ENCODE measurements around the gene UBE2B. TPM values are rescaled to one million over a fixed set of nuclear protein-coding genes. Genes with fewer than 3 reads are reported as not detected.
A peak's percentile ranks its signal among the peaks of the same experiment; 100 is the strongest.
"Not testable (repeated sequence)": the region's sequence is repeated elsewhere in the genome, so short reads cannot be mapped to it uniquely, and the experiment has no call there.

The UBE2B gene
- polyA plus RNA-seq, 3 donors: 115 to 127 (median 127) TPM

- DNase-seq (ENCODE audit: low read depth in 3 of 3, low spot score in 2 of 3): no peak
Observed at GRCh38 chr5:134397196-134397595, 25.8 kb downstream of the UBE2B start.

DNA sequence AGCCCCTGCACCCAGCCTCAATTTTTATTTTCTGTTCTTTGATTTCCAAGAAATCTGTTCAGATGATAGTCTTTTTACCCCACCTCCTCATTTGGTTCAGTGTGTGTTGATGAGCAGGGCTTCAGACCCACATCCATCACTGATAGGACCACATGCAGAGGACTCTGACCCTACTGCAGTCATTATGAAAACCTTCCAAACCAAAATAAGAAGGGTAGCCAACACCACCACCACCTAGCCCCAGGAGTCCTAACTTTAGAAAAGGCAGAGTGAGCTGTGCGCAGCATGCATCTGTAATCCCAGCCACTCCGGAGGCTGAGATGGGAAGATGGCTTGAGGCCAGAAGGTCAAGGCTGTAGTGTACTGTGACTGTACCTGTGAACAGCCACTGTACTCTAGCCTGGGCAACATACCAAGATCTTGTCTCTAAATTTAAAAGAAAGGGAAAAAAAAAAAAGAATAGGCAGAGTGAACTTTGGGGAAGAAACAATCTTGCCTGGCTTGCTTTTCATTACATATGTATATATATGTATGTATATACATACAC, 27.3 kb downstream of the UBE2B start:
- DNase-seq (ENCODE audit: low read depth in 3 of 3, low spot score in 2 of 3): no peak

GRCh38 chr5:134403951-134404350, 32.6 kb downstream of the UBE2B start:
- DNase-seq (ENCODE audit: low read depth in 3 of 3, low spot score in 2 of 3): no peak

DNA sequence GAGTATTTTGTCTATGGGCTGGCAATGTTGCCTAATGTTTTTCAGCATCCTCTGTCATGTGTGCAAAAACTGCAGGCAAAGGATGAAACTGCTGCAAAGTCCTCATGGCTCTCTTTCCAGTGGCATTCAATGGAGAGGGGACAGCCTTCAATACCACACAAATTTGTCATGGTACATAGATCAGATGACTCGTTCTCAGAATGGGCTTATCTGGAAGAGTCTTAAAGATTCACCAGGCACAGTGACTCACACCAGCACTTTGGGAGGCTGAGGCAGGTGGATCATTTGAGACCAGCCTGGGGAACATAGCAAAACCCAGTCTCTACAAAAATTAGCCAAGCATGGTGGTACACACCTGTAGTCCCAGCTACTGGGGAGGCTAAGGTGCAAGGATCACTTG, 35.0 kb downstream of the UBE2B start:
- no peak for DNase-seq (ENCODE audit: low read depth in 3 of 3, low spot score in 2 of 3)

DNA sequence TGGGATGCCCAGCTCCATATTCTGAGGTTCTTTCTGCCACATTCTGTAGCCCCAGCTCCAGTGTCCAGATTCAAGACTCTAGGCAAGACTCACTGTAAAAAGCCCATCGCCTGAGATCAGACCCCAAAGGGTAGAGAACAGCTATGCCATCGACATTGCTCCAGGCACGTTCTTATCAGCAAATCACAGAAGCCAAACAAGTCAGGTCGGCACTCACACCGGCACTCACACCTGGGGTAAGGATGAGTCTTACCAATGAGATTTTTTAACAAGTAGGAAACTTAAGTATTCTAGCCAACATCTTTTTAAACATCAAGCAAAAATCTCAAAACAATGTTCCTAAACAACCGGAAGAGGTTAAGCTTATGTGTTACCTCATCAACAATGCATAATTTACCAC, 38.0 kb downstream of the UBE2B start:
- DNase-seq (ENCODE audit: low read depth in 3 of 3, low spot score in 2 of 3): no peak

DNA sequence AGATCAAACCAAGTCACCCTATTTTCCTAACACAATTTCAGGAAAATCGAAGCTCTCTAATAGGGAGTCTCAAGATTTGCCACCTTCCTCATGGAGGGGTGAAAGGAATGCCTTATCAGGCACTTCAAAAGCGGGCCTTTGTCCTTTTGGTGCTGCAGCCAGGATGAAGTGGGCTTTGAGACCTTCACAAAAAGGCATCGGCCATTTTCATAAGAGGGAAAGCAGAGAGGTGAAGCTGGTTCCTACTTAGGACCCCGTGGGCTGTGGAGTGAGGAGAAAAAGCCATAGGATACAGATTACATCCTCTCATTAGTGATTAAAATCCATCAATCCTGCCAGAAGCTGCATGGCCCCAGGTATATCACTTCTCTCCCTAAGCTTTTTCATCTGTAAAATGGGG, 39.5 kb downstream of the UBE2B start:
- DNase-seq (ENCODE audit: low read depth in 3 of 3, low spot score in 2 of 3): no peak

DNA sequence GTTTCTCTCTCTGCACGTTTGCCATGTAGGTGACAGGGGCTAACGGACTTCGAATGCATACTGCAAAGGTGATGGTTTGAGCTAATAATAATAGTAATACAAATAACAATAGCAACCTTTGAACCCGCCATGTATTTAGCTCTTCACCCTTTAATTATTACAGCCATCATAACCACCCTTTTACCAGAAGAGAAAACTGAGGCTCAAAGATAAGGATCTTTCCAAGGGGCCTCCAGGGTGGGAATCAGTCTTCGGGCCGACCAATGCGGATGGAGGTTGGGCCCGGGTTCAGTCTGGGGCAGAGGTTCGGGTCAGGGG, 39.8 kb downstream of the UBE2B start:
- no peak for DNase-seq (ENCODE audit: low read depth in 3 of 3, low spot score in 2 of 3)

DNA sequence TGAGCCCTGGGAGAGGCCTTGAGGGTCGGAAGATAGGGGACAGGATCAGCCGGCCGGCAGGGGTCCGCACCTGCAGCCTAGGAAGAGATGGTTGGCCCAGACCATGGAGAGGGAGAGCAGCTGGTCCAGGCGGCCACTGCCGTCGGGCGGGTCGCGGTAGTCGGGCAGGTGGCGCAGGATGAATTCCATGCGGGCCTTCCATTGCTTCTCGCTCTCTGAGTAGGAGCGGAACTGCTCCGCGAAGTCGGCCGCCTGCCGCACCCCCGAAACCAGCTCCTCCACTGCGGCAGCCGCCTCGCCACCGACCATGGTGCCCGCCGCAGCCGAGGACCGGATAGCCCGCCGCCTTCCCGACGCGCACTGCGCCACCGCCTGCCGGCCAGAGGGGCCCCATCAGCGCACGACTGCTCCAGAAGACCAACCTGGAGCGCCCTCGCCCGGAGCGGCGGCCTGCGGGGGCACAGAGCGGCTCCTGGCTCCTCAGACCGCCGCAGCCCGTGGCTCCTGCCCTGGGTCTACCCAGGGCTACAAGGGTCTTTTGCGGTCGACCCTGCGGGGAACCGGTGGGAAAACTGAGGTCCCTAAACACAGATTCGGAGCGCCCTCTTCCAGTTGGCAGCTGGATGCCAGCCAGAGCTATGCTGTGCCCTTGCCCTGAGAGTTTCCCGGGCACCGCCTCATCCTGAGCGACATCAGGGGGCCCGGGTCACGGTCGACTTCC, 40.3 kb downstream of the UBE2B start, which contains the start of gene CDKN2AIPNL:
Gene CDKN2AIPNL, minus strand, starts transcription at position 336 of the 721 bp plus-strand sequence. Its CDS starts 27 bp downstream, at position 309.
- peak; percentile 58 to 74 (median 66) for DNase-seq (ENCODE audit: low read depth in 3 of 3, low spot score in 2 of 3)

- DNase-seq (ENCODE audit: low read depth in 3 of 3, low spot score in 2 of 3): no peak
Observed at GRCh38 chr5:134413046-134413445, 41.7 kb downstream of the UBE2B start.

DNA sequence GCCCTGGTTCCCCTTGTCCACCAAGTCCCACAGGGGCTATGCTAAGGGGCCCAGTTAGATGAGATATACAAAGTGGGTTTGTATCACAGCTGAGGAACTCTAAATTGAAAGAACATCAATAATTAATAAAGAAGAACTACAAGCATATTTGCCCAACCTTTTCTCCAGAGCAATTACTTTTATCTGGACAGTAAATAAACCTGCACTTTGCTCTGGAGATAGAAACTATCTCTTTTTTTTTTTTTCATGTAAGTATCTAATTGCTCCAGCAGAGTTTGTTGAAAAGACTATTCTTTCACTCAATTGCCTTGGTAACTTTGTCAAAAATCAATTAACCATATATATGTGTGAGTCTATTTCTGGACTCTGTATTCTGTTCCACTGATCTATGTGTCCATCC, 46.3 kb downstream of the UBE2B start:
- DNase-seq (ENCODE audit: low read depth in 3 of 3, low spot score in 2 of 3): no peak

DNA sequence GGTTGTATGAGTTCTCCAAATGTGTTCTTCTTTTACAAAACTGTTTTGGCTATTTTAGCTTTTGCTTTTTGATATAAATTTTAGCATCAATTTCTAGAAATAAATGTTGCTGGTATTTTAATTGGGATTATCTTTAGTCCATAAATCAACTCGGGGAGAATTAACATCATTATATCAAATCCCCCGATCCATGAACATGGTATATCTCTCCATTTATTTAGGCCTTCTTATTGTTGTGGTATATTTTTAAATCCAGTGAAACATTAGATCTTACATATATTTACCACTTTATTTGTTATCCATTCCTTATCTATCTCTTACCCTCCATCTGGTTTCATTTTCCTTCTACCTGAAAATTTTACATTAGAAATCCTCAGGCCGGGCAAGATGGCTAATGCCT, 47.6 kb downstream of the UBE2B start:
- no peak for DNase-seq (ENCODE audit: low read depth in 3 of 3, low spot score in 2 of 3)

DNA sequence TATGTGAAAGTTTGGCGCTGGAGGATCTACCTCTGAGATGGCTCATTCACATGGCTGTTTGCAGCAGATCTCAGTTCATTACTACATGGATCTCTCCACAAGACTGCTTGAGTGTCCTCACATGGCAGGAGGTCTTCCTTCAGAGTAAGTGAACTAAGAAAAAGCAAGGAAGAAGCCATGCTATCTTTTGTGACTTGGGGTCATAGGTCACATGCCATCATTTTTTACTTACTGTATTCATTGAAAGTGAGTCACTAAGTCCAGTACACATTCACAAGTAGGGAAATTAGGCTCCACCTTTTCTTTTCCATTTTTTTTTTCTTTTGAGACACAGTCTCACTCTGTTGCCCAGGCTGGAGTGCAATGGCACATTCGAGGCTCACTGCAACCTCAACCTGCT, 49.0 kb downstream of the UBE2B start:
- no peak for DNase-seq (ENCODE audit: low read depth in 3 of 3, low spot score in 2 of 3)

DNA sequence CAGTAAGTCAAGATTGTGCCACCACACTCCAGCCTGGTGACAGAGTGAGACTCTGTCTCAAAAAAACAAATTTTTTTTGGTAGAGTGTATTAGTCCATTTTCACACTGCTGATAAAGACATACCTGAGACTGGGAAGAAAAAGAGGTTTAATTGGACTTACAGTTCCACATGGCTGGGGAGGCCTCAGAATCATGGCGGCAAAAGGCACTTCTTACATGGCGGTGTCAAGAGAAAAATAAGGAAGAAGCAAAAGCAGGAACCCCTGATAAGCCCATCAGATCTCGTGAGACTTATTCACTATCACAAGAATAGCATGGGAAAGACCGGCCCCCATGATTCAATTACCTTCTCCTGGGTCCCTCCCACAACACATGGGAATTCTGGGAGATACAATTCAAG, 49.7 kb downstream of the UBE2B start:
- DNase-seq (ENCODE audit: low read depth in 3 of 3, low spot score in 2 of 3): not testable (repeated sequence)

DNA sequence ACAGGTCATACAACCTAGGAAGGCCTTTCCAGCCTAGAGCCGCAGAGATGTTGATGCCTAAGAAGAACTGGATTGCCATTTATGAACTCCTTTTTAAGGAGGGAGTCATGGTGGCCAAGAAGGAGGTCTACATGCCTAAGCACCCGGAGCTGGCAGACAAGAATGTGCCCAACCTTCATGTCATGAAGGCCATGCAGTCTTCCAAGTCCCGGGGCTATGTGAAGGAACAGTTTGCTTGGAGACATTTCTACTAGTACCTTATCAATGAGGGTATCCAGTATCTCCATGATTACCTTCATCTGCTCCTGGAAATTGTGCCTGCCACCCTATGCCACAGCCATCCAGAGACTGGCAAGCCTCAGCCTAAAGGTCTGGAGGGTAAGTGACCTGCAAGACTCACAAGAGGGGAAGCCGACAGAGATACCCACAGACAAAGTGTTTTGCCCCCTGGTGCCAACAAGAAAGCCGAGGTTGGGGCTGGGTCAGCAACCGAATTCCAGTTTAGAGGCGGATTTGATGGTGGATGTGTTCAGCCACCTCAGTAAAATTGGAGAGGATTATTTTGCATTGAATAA, 51.5 kb downstream of the UBE2B start:
- DNase-seq (ENCODE audit: low read depth in 3 of 3, low spot score in 2 of 3): no peak

- no peak for DNase-seq (ENCODE audit: low read depth in 3 of 3, low spot score in 2 of 3)
Observed at GRCh38 chr5:134423376-134423775, 52.0 kb downstream of the UBE2B start.

- DNase-seq (ENCODE audit: low read depth in 3 of 3, low spot score in 2 of 3): no peak
Observed at GRCh38 chr5:134426361-134426760, 55.0 kb downstream of the UBE2B start.

GRCh38 chr5:134427540-134428041, 56.2 kb downstream of the UBE2B start:
- no peak for DNase-seq (ENCODE audit: low read depth in 3 of 3, low spot score in 2 of 3)

GRCh38 chr5:134430001-134430569, 58.7 kb downstream of the UBE2B start:
- no peak for DNase-seq (ENCODE audit: low read depth in 3 of 3, low spot score in 2 of 3)

GRCh38 chr5:134432174-134432573, 60.8 kb downstream of the UBE2B start:
- DNase-seq (ENCODE audit: low read depth in 3 of 3, low spot score in 2 of 3): no peak

DNA sequence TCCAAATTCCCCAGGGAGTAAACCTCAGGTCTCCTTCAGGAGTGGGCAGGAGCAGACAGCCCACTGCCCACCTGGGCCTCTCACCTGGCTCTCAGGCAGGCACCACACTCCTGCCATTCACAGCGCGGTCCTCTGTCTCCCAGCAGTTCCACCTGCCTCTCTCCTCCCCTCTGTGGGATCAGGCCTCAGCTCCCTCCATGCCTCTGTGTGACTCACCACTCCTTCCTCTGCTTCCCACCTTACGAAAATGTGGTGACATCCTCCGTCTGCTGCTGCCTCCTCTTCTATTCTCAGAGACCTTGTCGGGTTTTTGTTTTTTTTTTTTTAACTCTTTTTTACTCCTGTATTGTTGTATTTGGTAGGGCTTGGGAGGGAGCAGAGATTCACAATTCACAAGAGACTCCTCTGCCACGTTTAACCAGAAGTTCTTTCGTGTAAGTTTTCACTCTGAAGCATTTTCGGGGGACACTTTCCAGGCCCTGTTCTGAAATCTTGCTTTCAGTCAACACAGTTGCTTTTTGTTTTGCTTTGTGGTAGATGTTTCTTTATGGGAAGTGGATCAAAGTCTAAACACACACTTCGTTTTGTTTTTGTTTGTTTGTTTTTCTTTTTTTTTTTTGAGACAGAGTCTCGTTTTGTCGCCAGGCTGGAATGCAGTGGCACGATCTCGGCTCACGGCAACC, 61.4 kb downstream of the UBE2B start:
- no peak for DNase-seq (ENCODE audit: low read depth in 3 of 3, low spot score in 2 of 3)

- no peak for DNase-seq (ENCODE audit: low read depth in 3 of 3, low spot score in 2 of 3)
Observed at GRCh38 chr5:134435560-134435959, 64.2 kb downstream of the UBE2B start.

All from right renal cortex interstitium (tissue), 3 donors.